ENCODE data around the gene POU4F1. TPM values are rescaled to one million over a fixed set of nuclear protein-coding genes. Genes with fewer than 3 reads are reported as not detected.
A peak's percentile ranks its signal among the peaks of the same experiment; 100 is the strongest.

The POU4F1 gene
- total RNA-seq, 1 donor from 2014 or later = 1.6 TPM

DNA sequence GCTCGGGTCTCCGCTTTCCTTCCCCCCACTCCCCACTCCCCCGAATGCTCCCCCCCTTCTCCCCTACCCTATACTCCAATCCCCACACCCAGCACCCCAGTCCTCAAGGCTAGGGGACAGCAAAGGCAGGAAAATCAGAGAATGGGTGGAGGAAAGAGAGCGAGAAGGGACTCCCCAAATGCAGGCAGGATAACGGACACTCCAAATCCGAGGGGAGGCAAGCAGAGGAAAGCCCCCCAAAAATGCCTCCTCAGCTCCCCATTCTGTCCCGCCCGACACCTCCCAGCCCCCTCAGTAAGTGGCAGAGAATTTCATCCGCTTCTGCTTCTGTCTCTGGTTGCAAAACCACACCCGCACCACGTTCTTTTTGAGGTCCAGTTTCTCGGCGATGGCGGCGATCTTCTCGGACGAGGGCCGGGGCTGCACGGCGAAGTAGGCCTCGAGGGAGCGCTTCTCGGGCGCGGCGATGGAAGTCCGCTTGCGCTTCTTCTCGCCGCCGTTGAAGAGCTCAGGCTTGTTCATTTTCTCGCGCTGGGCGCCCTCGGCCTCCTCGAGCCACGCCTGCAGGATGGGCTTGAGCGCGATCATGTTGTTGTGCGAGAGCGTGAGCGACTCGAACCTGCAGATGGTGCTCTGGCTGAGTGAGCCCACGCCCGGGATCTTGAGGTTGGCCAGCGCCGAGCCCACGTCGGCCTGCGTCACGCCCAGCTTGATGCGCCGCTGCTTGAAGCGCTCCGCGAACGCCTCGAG is 2.1 kb downstream of the POU4F1 start:
- Histone ChIP-seq H3K27me3 (peaks cover 98% of the 10 kb centered on the region), H3K4me1 (peaks cover 17% of the 10 kb centered on the region), H3K9me3 (ENCODE audit: low read depth) (no peaks in the 10 kb centered on the region), H4K20me1 (ENCODE audit: low read depth) (peaks cover 90% of the 10 kb centered on the region), H3K36me3 (no peaks in the 10 kb centered on the region), H3K79me2 (ENCODE audit: low read depth) (no peaks in the 10 kb centered on the region), H3K4me3 (peak overlapping the region; percentile 29), H3F3A (ENCODE audit: low read depth) (peaks cover 24% of the 10 kb centered on the region), H3K4me2 (peak overlapping the region; percentile 78), H3K9ac (no peak overlapping the region), H3K27ac (no peak overlapping the region), H2AFZ (replicated peaks) (peak overlapping the region; percentile 69)
- H3K4me1 Mint-ChIP-seq = peaks cover 24% of the 10 kb centered on the region
- H3K4me3 Mint-ChIP-seq = peak overlapping the region; percentile 76
- TF ChIP-seq EZH2 (IDR thresholded peaks at IDR 0.05) (peak; percentile 54), EZH2phosphoT487 (IDR thresholded peaks at IDR 0.05) (peak; percentile 84)
- TF ChIP-seq, protein P1, sequence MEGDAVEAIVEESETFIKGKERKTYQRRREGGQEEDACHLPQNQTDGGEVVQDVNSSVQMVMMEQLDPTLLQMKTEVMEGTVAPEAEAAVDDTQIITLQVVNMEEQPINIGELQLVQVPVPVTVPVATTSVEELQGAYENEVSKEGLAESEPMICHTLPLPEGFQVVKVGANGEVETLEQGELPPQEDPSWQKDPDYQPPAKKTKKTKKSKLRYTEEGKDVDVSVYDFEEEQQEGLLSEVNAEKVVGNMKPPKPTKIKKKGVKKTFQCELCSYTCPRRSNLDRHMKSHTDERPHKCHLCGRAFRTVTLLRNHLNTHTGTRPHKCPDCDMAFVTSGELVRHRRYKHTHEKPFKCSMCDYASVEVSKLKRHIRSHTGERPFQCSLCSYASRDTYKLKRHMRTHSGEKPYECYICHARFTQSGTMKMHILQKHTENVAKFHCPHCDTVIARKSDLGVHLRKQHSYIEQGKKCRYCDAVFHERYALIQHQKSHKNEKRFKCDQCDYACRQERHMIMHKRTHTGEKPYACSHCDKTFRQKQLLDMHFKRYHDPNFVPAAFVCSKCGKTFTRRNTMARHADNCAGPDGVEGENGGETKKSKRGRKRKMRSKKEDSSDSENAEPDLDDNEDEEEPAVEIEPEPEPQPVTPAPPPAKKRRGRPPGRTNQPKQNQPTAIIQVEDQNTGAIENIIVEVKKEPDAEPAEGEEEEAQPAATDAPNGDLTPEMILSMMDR (IDR thresholded peaks at IDR 0.05) = no peak
- peak; percentile 71 for DNase-seq (ENCODE audit: low spot score)
- H3K27me3 Mint-ChIP-seq (ENCODE audit: insufficient read depth, low read depth) = peaks cover 87% of the 10 kb centered on the region
- peaks cover 8% of the 10 kb centered on the region for H3K9me3 Mint-ChIP-seq
- no peak overlapping the region for H3K27ac Mint-ChIP-seq
- no peaks in the 10 kb centered on the region for H3K36me3 Mint-ChIP-seq

DNA sequence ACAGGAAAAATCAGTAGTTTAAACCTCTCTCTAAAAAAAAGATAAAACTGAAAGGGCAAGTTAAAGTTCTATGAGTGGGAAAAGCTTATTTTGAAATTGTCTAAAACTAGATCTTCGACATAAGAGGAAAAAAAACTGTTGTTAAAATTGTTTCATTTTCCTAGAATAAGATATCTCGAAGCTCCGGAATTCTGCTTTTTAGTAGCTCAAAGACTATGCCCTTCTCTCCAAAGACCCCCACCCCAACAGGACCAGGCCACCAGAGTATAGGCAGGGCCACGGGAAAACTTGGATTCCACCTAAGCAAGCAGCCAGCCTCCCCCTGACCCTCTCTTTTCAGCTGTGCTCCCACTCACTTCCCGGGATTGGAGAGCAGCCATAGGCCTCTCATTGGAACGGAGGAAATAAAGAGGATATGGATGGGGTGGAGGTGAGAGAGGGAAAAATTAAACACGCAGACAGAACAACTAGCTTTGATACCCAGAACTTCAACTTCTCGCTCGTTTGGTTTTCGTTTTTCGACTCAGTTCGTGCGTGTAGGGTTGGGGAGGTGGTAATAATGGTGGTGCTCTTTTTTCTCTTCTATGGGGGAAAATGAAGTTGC is 3.0 kb downstream of the POU4F1 start:
- H3K79me2 ChIP-seq (ENCODE audit: low read depth) = no peaks in the 10 kb centered on the region
- TF ChIP-seq, protein P1 (IDR thresholded peaks at IDR 0.05) = no peak
- TF ChIP-seq EZH2 (IDR thresholded peaks at IDR 0.05) (no peak), EZH2phosphoT487 (IDR thresholded peaks at IDR 0.05) (peak; percentile 3)
- H3F3A ChIP-seq (ENCODE audit: low read depth) = peaks cover 33% of the 10 kb centered on the region
- no peaks in the 10 kb centered on the region for H3K36me3 ChIP-seq
- H3K4me1 ChIP-seq = peaks cover 19% of the 10 kb centered on the region
- peaks cover 8% of the 10 kb centered on the region for H3K9me3 Mint-ChIP-seq
- H3K27ac Mint-ChIP-seq = no peak overlapping the region
- DNase-seq (ENCODE audit: low spot score) = peak; percentile 31
- H3K27me3 ChIP-seq = peaks cover 98% of the 10 kb centered on the region
- no peaks in the 10 kb centered on the region for H3K36me3 Mint-ChIP-seq
- H3K27ac ChIP-seq = no peak overlapping the region
- H3K4me3 Mint-ChIP-seq = peak overlapping the region; percentile 76
- no peak overlapping the region for H3K4me3 ChIP-seq
- no peak overlapping the region for H3K9ac ChIP-seq
- H2AFZ ChIP-seq (replicated peaks) = no peak overlapping the region
- peaks cover 88% of the 10 kb centered on the region for H4K20me1 ChIP-seq (ENCODE audit: low read depth)
- H3K27me3 Mint-ChIP-seq (ENCODE audit: insufficient read depth, low read depth) = peaks cover 84% of the 10 kb centered on the region
- H3K4me2 ChIP-seq = no peak overlapping the region
- no peaks in the 10 kb centered on the region for H3K9me3 ChIP-seq (ENCODE audit: low read depth)
- H3K4me1 Mint-ChIP-seq = peaks cover 27% of the 10 kb centered on the region

DNA sequence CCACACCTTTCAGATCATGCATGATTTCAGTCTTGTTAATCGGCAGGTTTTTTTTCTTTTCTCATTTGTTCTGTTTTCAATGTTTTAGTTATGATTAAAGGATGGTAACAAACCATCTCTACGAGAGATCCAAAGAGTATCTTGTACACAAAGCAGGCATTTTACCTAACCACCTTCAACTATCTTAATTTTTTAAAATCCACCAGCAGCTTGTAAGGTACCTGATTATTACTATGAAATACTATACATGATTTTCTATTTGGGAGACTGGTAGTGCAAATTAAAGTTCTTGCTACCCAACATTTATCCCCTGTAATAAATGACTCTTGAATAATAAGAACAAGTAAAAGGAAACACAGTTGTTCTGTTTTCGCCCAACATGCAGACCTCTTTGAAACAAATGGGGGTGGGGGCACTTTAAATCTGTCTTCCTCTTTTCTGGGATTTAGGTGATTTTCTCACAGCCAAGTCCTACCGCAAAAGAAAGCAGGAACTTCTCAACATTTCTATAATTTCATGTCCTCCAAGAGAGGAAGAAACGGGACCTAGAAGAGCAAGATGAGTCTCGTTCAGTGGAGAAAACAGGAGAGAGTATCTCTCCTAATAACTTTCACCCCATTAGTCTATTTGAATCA is 3.6 kb downstream of the POU4F1 start:
- peak; percentile 62 for TF ChIP-seq EZH2phosphoT487 (IDR thresholded peaks at IDR 0.05)
- peak; percentile 80 for TF ChIP-seq EZH2 (IDR thresholded peaks at IDR 0.05)
- TF ChIP-seq, protein P1 (IDR thresholded peaks at IDR 0.05) = no peak
- peaks cover 88% of the 10 kb centered on the region for H4K20me1 ChIP-seq (ENCODE audit: low read depth)
- H3K4me2 ChIP-seq = no peak overlapping the region
- Mint-ChIP-seq H3K4me3 (no peak overlapping the region), H3K36me3 (no peaks in the 10 kb centered on the region), H3K27ac (no peak overlapping the region), H3K9me3 (peaks cover 8% of the 10 kb centered on the region), H3K4me1 (peaks cover 29% of the 10 kb centered on the region), H3K27me3 (ENCODE audit: insufficient read depth, low read depth) (peaks cover 82% of the 10 kb centered on the region)
- H3K4me3 ChIP-seq = no peak overlapping the region
- H3K79me2 ChIP-seq (ENCODE audit: low read depth) = no peaks in the 10 kb centered on the region
- H3K4me1 ChIP-seq = peaks cover 23% of the 10 kb centered on the region
- H2AFZ ChIP-seq (replicated peaks) = no peak overlapping the region
- no peak for DNase-seq (ENCODE audit: low spot score)
- H3K27me3 ChIP-seq = peaks cover 98% of the 10 kb centered on the region
- no peaks in the 10 kb centered on the region for H3K36me3 ChIP-seq
- H3K27ac ChIP-seq = no peak overlapping the region
- no peak overlapping the region for H3K9ac ChIP-seq
- H3K9me3 ChIP-seq (ENCODE audit: low read depth) = no peaks in the 10 kb centered on the region
- H3F3A ChIP-seq (ENCODE audit: low read depth) = peaks cover 39% of the 10 kb centered on the region
